Pancreas (tissue), 10 donors: ENCODE measurements around the gene UBE2K. TPM values are rescaled to one million over a fixed set of nuclear protein-coding genes. Genes with fewer than 3 reads are reported as not detected.
"Not testable (repeated sequence)": the region's sequence is repeated elsewhere in the genome, so short reads cannot be mapped to it uniquely, and the experiment has no call there.

Experiments used
- ATAC-seq, 4 donors: fragments of 200-7000 bp; cut with Tn5 transposase; one replicate each; pipeline versions ENCODE4 v1.8.0 to v1.9.1; 2020; ENCODE audit warnings: mild to moderate bottlenecking in 4 of 4, moderate library complexity in 4 of 4
- DNase-seq, 6 donors: peaks; one replicate each; pipeline ENCODE4 v3.0.0-alpha.2; 2020
- FAIRE-seq: peaks from 2 replicates; lab custom pipeline; 2012; peaks lifted over from hg19 to GRCh38; lab: Jason Lieb, UNC
- H3K27ac ChIP-seq, 4 donors: fragments of 200-600 bp; sonication (generic); 1 replicate in 3 of 4; 2 replicates in 1 of 4; pipeline versions ENCODE4 v1.5.0 to v1.8.0; 2020
- H3K27me3 ChIP-seq, 4 donors: fragments of 200-600 bp; one replicate each; pipeline ENCODE4 v1.8.0; 2021
- H3K36me3 ChIP-seq, 3 donors: fragments of 200-600 bp; sonication (generic) in 1 of 3; one replicate each; pipeline versions ENCODE4 v1.5.0 to v1.8.0; 2020 to 2021
- H3K4me1 ChIP-seq, 3 donors: fragments of 200-600 bp; one replicate each; pipeline ENCODE4 v1.8.0; 2021
- H3K4me3 ChIP-seq, 4 donors: fragments of 200-600 bp; sonication (generic) in 2 of 4; one replicate each; pipeline versions ENCODE4 v1.5.0 to v1.8.0; 2020 to 2021
- H3K9me3 ChIP-seq, 4 donors: fragments of 200-600 bp; one replicate each; pipeline ENCODE4 v1.8.0; 2021
- CTCF ChIP-seq, 4 donors: fragments of 200-600 bp; sonication (generic) in 3 of 4; IDR thresholded peaks; one replicate each; pipeline versions ENCODE4 v1.5.0 to v1.8.0; 2021; ENCODE audit warnings: antibody characterized with exemption in 4 of 4
- WGBS, 2 donors: extraction: QIAGEN DNeasy Blood & Tissue Kit; methylation state at CpG; one replicate each; pipeline ENCODE4 v1.1.7; 2013; 5-methylcytosine and 5-hydroxymethylcytosine counted together
- intact Hi-C, 3 donors: fragments of 100-400 bp; cut with DNase I; formaldehyde crosslinking; loops; one replicate each; pipeline versions ENCODE4 v1.11.1 to v1.14.2; 2022
- polyA plus RNA-seq, 2 donors: library from polyadenylated mRNA; stranded (reverse); fragments of 200-250 nt; gene quantifications; one replicate each; pipeline ENCODE4 v1.2.3, GENCODE V29; 2013
- total RNA-seq, 6 donors: library from RNA; stranded (reverse); fragmentation: NEBNext Ultra II Directional in 4 of 6; extraction: Animal tissue kit (Norgen Biotek cat#: 25700) in 4 of 6; gene quantifications; one replicate each; pipeline versions ENCODE4 v1.2.1 to v1.2.4, GENCODE V29; 2021 to 2023
- donor health status: healthy with polysubstance abuse.
- donor health status: DM: no; HTN: no; CAD: no; lungs with moderate emphysema.
- donor health status: DM: no; HTN: no; CAD: no.
- donor health status: control.
- donor health status: control.
- donor health status: Bipolar disorder and iron deficiency.
- donor health status: DM: yes; HTN: yes; CAD: no.
- donor health status: DM: no; HTN: no; CAD: no.
- donor health status: DM: no; HTN: no; CAD: no.
- donor health status: DM: yes; HTN: yes; CAD: no.

The UBE2K gene
- total and polyA plus RNA-seq, 8 donors: 14.1 to 32.4 (median 19.3) TPM

DNA sequence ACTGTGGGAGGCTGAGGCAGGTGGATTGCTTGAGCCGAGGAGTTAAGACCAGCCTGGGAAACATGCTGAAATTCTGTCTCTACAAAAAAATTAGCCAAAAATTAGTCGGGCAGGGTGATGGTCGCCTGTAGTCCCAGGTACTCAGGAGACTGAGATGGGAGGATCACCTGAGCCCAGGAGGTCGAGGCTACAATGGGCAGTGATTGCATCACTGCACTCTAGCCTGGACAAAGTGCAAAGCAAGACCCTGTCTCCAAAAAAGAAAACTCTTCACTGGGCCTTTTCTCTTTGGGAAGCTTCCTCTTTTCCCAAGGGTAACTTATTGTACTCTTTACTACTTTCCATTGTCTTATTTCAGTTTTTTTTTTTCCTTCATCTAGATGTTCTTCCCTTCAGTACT, 88.9 kb downstream of the UBE2K start:
- no peaks in the 10 kb centered on the region for H3K9me3 ChIP-seq
- no peak overlapping the region for H3K4me3 ChIP-seq
- no peaks in the 10 kb centered on the region for H3K27me3 ChIP-seq
- intact Hi-C loops: no loop called here
- no peak for FAIRE-seq
- ATAC-seq: no peak
- H3K36me3 ChIP-seq: no peaks in the 10 kb centered on the region
- no peak overlapping the region for H3K27ac ChIP-seq
- 80 to 88% methylated on average over 4 of the region's 4 CpGs for WGBS, 2 donors
- H3K4me1 ChIP-seq: no peaks in the 10 kb centered on the region
- no peak for DNase-seq
- TF ChIP-seq CTCF (IDR thresholded peaks at IDR 0.05): no peak

DNA sequence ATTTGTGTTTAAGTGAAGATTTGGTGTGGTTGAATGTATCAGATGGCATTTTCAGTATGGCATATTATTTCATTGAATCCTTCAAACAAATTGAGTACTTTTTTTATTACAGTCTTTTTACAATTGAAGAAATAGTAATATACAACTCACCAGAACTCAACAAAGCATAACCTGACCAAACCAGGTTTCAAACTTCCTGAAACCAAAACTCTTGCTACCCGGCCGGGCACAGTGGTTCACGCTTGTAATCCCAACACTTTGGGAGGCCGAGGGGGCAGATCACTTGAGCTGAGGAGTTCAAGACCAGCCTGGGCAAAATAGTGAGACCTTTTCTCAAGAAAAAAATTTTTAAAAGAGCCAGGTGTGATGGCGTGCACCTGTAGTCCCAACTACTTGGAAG, 94.2 kb downstream of the UBE2K start:
- intact Hi-C loops: no loop called here

DNA sequence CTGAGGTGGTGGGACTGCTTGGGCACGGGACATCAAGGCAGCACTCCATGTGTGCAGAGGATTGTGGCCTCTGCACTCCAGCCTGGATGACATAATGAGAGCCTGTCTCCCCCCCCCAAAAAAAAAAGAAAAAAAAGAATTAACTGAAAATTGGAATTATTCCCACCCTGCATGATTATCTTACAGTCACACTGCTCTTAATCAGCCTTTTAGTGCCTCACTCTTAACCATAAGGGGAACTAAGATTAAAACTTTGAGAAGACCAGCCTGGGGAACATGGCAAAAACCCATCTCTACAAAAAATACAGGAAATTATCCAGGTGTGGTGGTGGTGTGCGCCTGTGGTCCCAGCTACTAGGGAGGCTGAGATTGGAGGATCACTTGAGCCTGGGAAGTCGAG, 94.6 kb downstream of the UBE2K start:
- no peak for ATAC-seq
- 85 to 87% methylated on average over 3 of the region's 3 CpGs for WGBS, 2 donors

More for the DNA sequence above, 94.2 kb downstream of the UBE2K start:
- ATAC-seq (no peak), FAIRE-seq (no peak), DNase-seq (no peak)
- TF ChIP-seq CTCF (IDR thresholded peaks at IDR 0.05): no peak
- H3K4me3 ChIP-seq: no peak overlapping the region
- no peaks in the 10 kb centered on the region for H3K27me3 ChIP-seq
- H3K36me3 ChIP-seq: no peaks in the 10 kb centered on the region
- no peaks in the 10 kb centered on the region for H3K9me3 ChIP-seq
- no peaks in the 10 kb centered on the region for H3K4me1 ChIP-seq
- WGBS, 2 donors: 75 to 80% methylated on average over 5 of the region's 5 CpGs
- H3K27ac ChIP-seq: no peak overlapping the region

GRCh38 chr4:39792976-39793375, 95.0 kb downstream of the UBE2K start:
- intact Hi-C loops, ATAC-seq, H3K27ac ChIP-seq, DNase-seq, H3K4me3 ChIP-seq, H3K27me3 ChIP-seq, H3K4me1 ChIP-seq, H3K9me3 ChIP-seq, H3K36me3 ChIP-seq, FAIRE-seq: not testable (repeated sequence)
- WGBS, 2 donors: 88 to 97% methylated on average over 13 of the region's 13 CpGs

More for the DNA sequence above, 94.6 kb downstream of the UBE2K start:
- H3K27ac ChIP-seq: no peak overlapping the region
- no peaks in the 10 kb centered on the region for H3K9me3 ChIP-seq
- H3K36me3 ChIP-seq: no peaks in the 10 kb centered on the region
- FAIRE-seq (no peak), DNase-seq (no peak)
- intact Hi-C loops: no loop called here
- no peaks in the 10 kb centered on the region for H3K4me1 ChIP-seq
- no peak for TF ChIP-seq CTCF (IDR thresholded peaks at IDR 0.05)
- no peak overlapping the region for H3K4me3 ChIP-seq
- H3K27me3 ChIP-seq: no peaks in the 10 kb centered on the region

GRCh38 chr4:39802005-39802404, 104.1 kb downstream of the UBE2K start:
- intact Hi-C loops: no loop called here
- WGBS, 2 donors: 65 to 88% methylated on average over 4 of the region's 4 CpGs
- FAIRE-seq (no peak), DNase-seq (no peak), ATAC-seq (no peak)
- no peak for TF ChIP-seq CTCF (IDR thresholded peaks at IDR 0.05)
- H3K9me3 ChIP-seq: no peaks in the 10 kb centered on the region
- H3K4me1 ChIP-seq: no peaks in the 10 kb centered on the region
- H3K36me3 ChIP-seq: no peaks in the 10 kb centered on the region
- H3K4me3 ChIP-seq: no peak overlapping the region
- no peaks in the 10 kb centered on the region for H3K27me3 ChIP-seq
- no peak overlapping the region for H3K27ac ChIP-seq
